T-helper 2 cell treated with Interferon-gamma antibody and Interleukin-4, amounts not matched to agents 100 ng/mL and 5 ng/mL, for 36 hours (primary cell): ENCODE results near the gene UBE3A. TPM values are rescaled to one million over a fixed set of nuclear protein-coding genes. Genes with fewer than 3 reads are reported as not detected.

Experiments
- intact Hi-C: fragments of 100-400 bp; cut with micrococcal nuclease; formaldehyde crosslinking; loops from one replicate; pipeline ENCODE4 v1.15.1; 2023
- total RNA-seq: library from RNA; stranded (reverse); gene quantifications from 2 replicates; pipeline ENCODE4 v1.2.3, GENCODE V29; 2022

UBE3A gene
- total RNA-seq, 1 donor from 2014 or later, result 84.8 TPM

GRCh38 chr15:25406846-25407245 lies 32.0 kb downstream of the UBE3A start:
- intact Hi-C loops, result no loop called here

- intact Hi-C loops, result no loop called here
These were observed 32.6 kb downstream of the UBE3A start for GRCh38 chr15:25406261-25406660.

DNA sequence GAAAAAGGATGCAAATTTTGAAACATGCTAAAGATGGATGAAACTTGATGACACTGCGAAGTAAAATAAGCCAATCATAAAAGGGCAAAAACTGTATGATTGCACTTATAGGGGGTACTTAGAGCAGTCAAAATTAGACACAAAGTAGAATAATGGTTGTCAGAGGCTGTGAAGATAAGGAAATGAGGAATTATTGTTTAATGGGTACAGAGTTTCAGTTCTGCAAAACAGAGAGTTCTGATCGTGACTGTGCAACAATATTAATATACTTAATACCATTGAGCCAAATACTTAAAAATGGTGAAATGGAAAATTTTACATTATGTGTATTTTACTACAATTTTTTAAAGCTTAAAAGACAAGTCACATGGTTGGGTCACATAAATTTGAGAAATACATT lies 35.1 kb downstream of the UBE3A start:
- intact Hi-C loops, result no loop called here

GRCh38 chr15:25402342-25402741 lies 36.5 kb downstream of the UBE3A start:
- intact Hi-C loops, result no loop called here

DNA sequence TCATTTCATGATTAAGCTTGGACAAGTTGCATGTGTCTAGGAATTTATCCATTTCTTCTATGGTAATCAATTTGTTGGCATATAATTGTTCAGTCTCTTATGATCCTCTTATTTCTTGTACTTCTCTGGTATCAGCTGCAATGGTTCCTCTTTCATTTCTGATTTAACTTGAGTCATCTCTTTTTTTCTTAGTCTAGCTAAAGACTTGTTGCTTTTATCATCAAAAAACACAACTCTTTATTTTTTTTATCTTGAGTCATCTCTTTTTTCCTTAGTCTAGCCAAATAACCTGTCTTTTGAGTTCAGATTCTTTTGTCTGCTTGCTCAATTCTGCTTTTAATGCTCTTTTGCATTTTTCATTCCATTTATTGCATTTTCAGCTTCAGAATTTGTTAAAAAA lies 37.3 kb downstream of the UBE3A start:
- intact Hi-C loops, result no loop called here

DNA sequence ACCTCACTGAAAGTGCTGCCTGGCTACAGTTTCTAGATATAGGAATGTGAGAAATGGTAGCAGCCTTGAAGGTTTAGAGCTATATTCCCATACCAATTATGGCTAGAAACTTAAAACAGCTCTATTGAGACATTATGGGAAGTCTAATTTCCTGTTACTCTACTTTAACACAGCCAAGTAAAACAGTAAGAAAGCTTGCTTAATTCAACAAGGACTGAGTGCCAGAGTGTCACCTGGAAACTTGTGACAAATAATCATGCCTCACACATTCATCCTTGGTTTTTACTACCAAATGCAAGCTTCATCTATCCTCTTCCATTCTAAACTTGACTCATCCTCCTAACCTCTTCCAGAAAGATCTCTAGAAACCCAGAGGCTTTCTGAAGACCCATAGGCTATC lies 41.7 kb downstream of the UBE3A start:
- intact Hi-C loops, result no loop called here

- intact Hi-C loops, result no loop called here
These were observed 43.9 kb downstream of the UBE3A start for GRCh38 chr15:25394898-25395297.

DNA sequence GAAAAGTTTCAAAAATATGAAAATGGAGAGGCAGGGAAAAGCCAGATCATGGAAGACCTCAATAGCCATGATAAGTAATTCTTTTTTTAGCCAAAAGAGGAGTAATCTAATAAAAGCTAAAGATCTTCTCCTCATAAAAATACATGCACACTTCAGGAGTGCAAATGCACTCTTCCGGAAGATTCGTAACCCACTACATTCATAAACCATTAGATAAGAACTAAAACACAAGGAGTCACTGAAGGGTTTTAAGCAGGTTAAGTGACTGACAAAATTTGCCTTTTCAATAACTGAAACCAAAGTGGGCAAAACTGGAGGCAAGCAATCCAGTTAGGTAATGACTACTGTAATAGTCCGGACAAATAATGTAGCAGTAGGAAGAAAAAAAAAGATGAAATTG lies 46.0 kb downstream of the UBE3A start:
- intact Hi-C loops, result no loop called here

- intact Hi-C loops, result no loop called here
These were observed 46.7 kb downstream of the UBE3A start for GRCh38 chr15:25391971-25392721.

GRCh38 chr15:25385986-25386385 lies 52.8 kb downstream of the UBE3A start:
- intact Hi-C loops, result no loop called here

DNA sequence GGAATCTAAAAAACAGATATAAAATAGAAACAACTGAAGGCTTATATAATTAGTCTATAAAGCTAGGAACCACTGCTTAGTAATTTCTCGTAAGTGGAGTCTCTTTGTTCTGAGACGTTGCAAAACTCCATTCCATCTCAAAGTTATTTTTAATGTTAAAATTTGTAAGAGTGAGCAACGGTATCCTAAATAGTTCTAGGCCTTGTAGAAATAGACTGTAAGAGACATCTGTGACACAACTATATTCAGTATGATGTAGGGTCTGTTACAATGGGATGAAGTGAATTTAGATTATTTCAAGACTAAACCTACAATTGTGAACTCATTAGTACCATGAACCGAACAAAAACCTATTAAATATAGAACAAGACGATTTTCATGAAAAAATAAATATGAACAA lies 57.2 kb downstream of the UBE3A start:
- intact Hi-C loops, result no loop called here

DNA sequence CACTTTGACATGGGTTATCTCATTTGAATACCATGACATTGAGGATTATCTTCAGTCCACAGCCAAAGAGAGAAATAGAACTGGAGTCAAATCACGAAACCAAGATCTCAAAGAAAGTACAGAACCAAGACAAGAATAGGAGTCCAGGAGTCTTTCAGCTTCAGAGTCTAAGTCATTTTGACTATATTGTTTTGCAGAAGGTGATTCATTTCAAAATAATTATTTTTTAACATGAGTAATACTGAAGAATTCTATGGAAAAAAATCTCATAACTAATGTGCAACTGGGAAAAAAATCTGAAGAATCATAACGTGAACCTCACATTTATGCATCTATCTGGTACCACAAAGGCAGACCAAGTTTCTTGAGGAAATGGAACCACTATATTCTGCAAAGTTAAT lies 60.3 kb downstream of the UBE3A start:
- intact Hi-C loops, result no loop called here

GRCh38 chr15:25375557-25375956 lies 63.3 kb downstream of the UBE3A start:
- intact Hi-C loops, result no loop called here

DNA sequence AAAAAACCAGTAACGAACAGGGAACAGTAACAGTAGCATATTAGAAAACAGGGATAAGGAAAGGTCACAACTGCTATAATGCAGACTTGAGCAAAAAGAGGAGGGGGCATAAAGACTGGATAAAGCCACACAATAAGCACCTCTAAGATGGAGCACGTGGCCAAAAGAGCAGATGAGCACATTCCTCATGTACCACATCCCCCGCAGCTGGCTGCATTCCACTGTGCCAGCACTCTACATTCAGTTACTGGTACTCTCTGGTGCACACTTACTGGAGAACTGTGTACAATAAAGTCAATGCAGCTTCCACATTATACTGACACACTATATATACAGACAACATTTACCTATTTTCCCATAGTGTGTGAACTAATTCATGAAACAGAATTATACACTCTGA lies 64.7 kb downstream of the UBE3A start:
- intact Hi-C loops, result no loop called here

- intact Hi-C loops, result no loop called here
These were observed 66.5 kb downstream of the UBE3A start for GRCh38 chr15:25372298-25372697.

GRCh38 chr15:25368850-25369249 lies 70.0 kb downstream of the UBE3A start:
- intact Hi-C loops, result loop anchor here (5.0 kb wide), 1 partner anchor 68 kb away; the partner anchor contains the start of gene UBE3A

- intact Hi-C loops, result loop anchor here (5.0 kb wide), 1 partner anchor 71 kb away; the partner anchor contains the start of gene UBE3A
These were observed 72.8 kb downstream of the UBE3A start for GRCh38 chr15:25366058-25366457.

- intact Hi-C loops, result no loop called here
These were observed 76.3 kb downstream of the UBE3A start for GRCh38 chr15:25362545-25362944.

GRCh38 chr15:25347707-25348106 lies 91.1 kb downstream of the UBE3A start:
- intact Hi-C loops, result no loop called here

DNA sequence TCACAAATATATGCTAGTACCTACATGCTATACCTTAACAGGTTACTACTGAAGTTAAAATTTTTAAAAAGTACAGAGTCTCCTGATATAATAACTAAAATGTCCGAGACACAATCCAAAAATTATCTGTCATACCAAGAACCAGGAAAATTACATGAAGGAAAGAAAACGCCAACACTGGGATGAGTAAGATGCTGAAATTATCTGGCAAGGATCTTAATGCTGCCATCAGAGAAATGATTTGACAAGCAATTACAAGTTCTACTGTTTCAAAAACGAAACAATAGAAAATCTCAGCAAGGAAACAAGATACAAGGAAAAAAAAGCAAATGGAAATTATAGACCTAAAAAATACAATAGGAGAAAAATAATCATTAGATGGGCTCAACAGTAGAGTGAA lies 92.5 kb downstream of the UBE3A start:
- intact Hi-C loops, result no loop called here

GRCh38 chr15:25345943-25346342 lies 92.9 kb downstream of the UBE3A start:
- intact Hi-C loops, result no loop called here

- intact Hi-C loops, result loop anchor here (5.0 kb wide), 1 partner anchor 95 kb away; the partner anchor contains the start of gene UBE3A
These were observed 96.2 kb downstream of the UBE3A start for GRCh38 chr15:25342629-25343028.

GRCh38 chr15:25339431-25339830 lies 99.4 kb downstream of the UBE3A start:
- intact Hi-C loops, result no loop called here
